ENCODE measurements around the gene POU6F2.

POU6F2 gene

GRCh38 chr7:38977685-38978084 is at the start of gene POU6F2:
Gene POU6F2 (plus strand): TSS chr7:38977909. CDS start chr7:38977954, 45 bp downstream.
- Histone ChIP-seq H3K9ac (ENCODE audit: low read depth, low read length, poor library complexity, severe bottlenecking) (no peak within 1 kb of the TSS), H3K9me2 (replicated peaks; ENCODE audit: low read depth, low read length) (no peaks in the 10 kb centered on the region), H4K20me1 (ENCODE audit: insufficient read depth, low read length, poor library complexity, severe bottlenecking) (no peaks in the 10 kb centered on the region), H3K4me3 (ENCODE audit: low read length, poor library complexity, severe bottlenecking) (no peak within 1 kb of the TSS), H3K36me3 (ENCODE audit: insufficient read depth, low read length) (no peaks in the 10 kb centered on the region), H3K9me3 (ENCODE audit: insufficient read depth, low read depth, low read length) (no peaks in the 10 kb centered on the region), H3K4me1 (ENCODE audit: insufficient read depth, low read length, poor library complexity, severe bottlenecking) (no peaks in the 10 kb centered on the region), H3F3A (ENCODE audit: low read depth) (no peaks in the 10 kb centered on the region), H3K4me2 (ENCODE audit: low read depth, low read length, poor library complexity, severe bottlenecking) (no peak within 1 kb of the TSS), H3K27me3 (ENCODE audit: insufficient read depth, low read length, poor library complexity, severe bottlenecking) (no peaks in the 10 kb centered on the region), H3K79me2 (ENCODE audit: insufficient read depth, low read length) (no peaks in the 10 kb centered on the region), H2AFZ (ENCODE audit: low read length) (no peak within 1 kb of the TSS)
- no peak for TF ChIP-seq EZH2phosphoT487 (IDR thresholded peaks at IDR 0.05; ENCODE audit: borderline replicate concordance)
- TF ChIP-seq CTCF (conservative IDR thresholded peaks at IDR 0.05; ENCODE audit: low read length): no peak

- Histone ChIP-seq H3K27me3 (ENCODE audit: insufficient read depth, low read length, poor library complexity, severe bottlenecking) (no peaks in the 10 kb centered on the region), H3K79me2 (ENCODE audit: insufficient read depth, low read length) (no peaks in the 10 kb centered on the region), H3K9ac (ENCODE audit: low read depth, low read length, poor library complexity, severe bottlenecking) (no peak overlapping the region), H3K4me3 (ENCODE audit: low read length, poor library complexity, severe bottlenecking) (no peak overlapping the region), H3K4me2 (ENCODE audit: low read depth, low read length, poor library complexity, severe bottlenecking) (no peak overlapping the region), H3F3A (ENCODE audit: low read depth) (no peaks in the 10 kb centered on the region), H3K36me3 (ENCODE audit: insufficient read depth, low read length) (no peaks in the 10 kb centered on the region), H2AFZ (ENCODE audit: low read length) (no peak overlapping the region), H3K9me3 (ENCODE audit: insufficient read depth, low read depth, low read length) (no peaks in the 10 kb centered on the region), H3K4me1 (ENCODE audit: insufficient read depth, low read length, poor library complexity, severe bottlenecking) (peaks cover 6% of the 10 kb centered on the region), H4K20me1 (ENCODE audit: insufficient read depth, low read length, poor library complexity, severe bottlenecking) (no peaks in the 10 kb centered on the region), H3K9me2 (replicated peaks; ENCODE audit: low read depth, low read length) (no peaks in the 10 kb centered on the region)
- TF ChIP-seq CTCF (conservative IDR thresholded peaks at IDR 0.05; ENCODE audit: low read length) (no peak), EZH2phosphoT487 (IDR thresholded peaks at IDR 0.05; ENCODE audit: borderline replicate concordance) (no peak)
Measured at GRCh38 chr7:38928506-38928905, 49.2 kb upstream of the POU6F2 start.

- peak overlapping the region; percentile 70 for H2AFZ ChIP-seq (ENCODE audit: low read length)
- H3K4me2 ChIP-seq (ENCODE audit: low read depth, low read length, poor library complexity, severe bottlenecking): no peak overlapping the region
- no peaks in the 10 kb centered on the region for H3K27me3 ChIP-seq (ENCODE audit: insufficient read depth, low read length, poor library complexity, severe bottlenecking)
- TF ChIP-seq EZH2phosphoT487 (IDR thresholded peaks at IDR 0.05; ENCODE audit: borderline replicate concordance): no peak
- TF ChIP-seq CTCF (conservative IDR thresholded peaks at IDR 0.05; ENCODE audit: low read length): no peak
- H3K79me2 ChIP-seq (ENCODE audit: insufficient read depth, low read length): no peaks in the 10 kb centered on the region
- H3K4me1 ChIP-seq (ENCODE audit: insufficient read depth, low read length, poor library complexity, severe bottlenecking): peaks cover 6% of the 10 kb centered on the region
- H3K36me3 ChIP-seq (ENCODE audit: insufficient read depth, low read length): no peaks in the 10 kb centered on the region
- no peak overlapping the region for H3K9ac ChIP-seq (ENCODE audit: low read depth, low read length, poor library complexity, severe bottlenecking)
- H3K9me3 ChIP-seq (ENCODE audit: insufficient read depth, low read depth, low read length): no peaks in the 10 kb centered on the region
- H3K4me3 ChIP-seq (ENCODE audit: low read length, poor library complexity, severe bottlenecking): no peak overlapping the region
- no peaks in the 10 kb centered on the region for H4K20me1 ChIP-seq (ENCODE audit: insufficient read depth, low read length, poor library complexity, severe bottlenecking)
- no peaks in the 10 kb centered on the region for H3F3A ChIP-seq (ENCODE audit: low read depth)
- H3K9me2 ChIP-seq (replicated peaks; ENCODE audit: low read depth, low read length): no peaks in the 10 kb centered on the region
Measured at GRCh38 chr7:38929460-38930171, 48.1 kb upstream of the POU6F2 start.

All from Loucy (cell line).